Activated CD8-positive, alpha-beta T cell treated with anti-CD3 and anti-CD28 coated beads, Interleukin-2, amount 10 ng/mL, durations not matched to agents 7 days and 5 days (primary cell): ENCODE measurements around the gene PCGF3. TPM values are rescaled to one million over a fixed set of nuclear protein-coding genes. Genes with fewer than 3 reads are reported as not detected.
"Not testable (repeated sequence)": the region's sequence is repeated elsewhere in the genome, so short reads cannot be mapped to it uniquely, and the experiment has no call there.

Experiments used
- ATAC-seq: fragments of 150-1000 bp; cut with Tn5 transposase; one replicate; pipeline ENCODE4 v1.10.0; 2021; ENCODE audit warnings: moderate library complexity
- CTCF ChIA-PET: fragments of 350-600 bp; sonication (Branson Sonifier 250); formaldehyde crosslinking; loops from one replicate; lab custom pipeline; 2021; ENCODE audit warnings: antibody characterized with exemption; lab: Charles Lee
- POLR2A ChIA-PET: fragments of 350-600 bp; sonication (Branson Sonifier 250); formaldehyde crosslinking; loops from one replicate; lab custom pipeline; 2021; ENCODE audit warnings: antibody characterized with exemption; lab: Charles Lee
- DNase-seq: peaks from one replicate; pipeline ENCODE4 v3.0.0-alpha.2; 2020
- H3K27ac Mint-ChIP-seq: one replicate; pipeline ENCODE4 v1.8.0; 2021; ENCODE audit warnings: mild to moderate bottlenecking, mixed read lengths
- H3K27me3 Mint-ChIP-seq: one replicate; pipeline ENCODE4 v1.8.0; 2021; ENCODE audit warnings: low read depth, mixed read lengths
- H3K36me3 Mint-ChIP-seq: one replicate; pipeline ENCODE4 v1.8.0; 2021; ENCODE audit warnings: low read depth, mixed read lengths
- H3K4me1 Mint-ChIP-seq: one replicate; pipeline ENCODE4 v1.8.0; 2021; ENCODE audit warnings: low read depth, mixed read lengths
- H3K4me3 Mint-ChIP-seq: one replicate; pipeline ENCODE4 v1.8.0; 2021; ENCODE audit warnings: mild to moderate bottlenecking, mixed read lengths
- H3K9me3 Mint-ChIP-seq: one replicate; pipeline ENCODE4 v1.8.0; 2022; ENCODE audit warnings: mixed read lengths; ENCODE audit not compliant: insufficient read depth
- total RNA-seq, 2 experiments: library from RNA; stranded (reverse); gene quantifications; one replicate each; pipeline ENCODE4 v1.2.3, GENCODE V29; 2021

The PCGF3 gene
- total RNA-seq, 2 experiments from 2014 or later: 33.5 to 36.2 TPM

GRCh38 chr4:780255-780654 is 74.6 kb downstream of the PCGF3 start:
- ATAC-seq, CTCF ChIA-PET, H3K9me3 Mint-ChIP-seq, DNase-seq, H3K27me3 Mint-ChIP-seq: not testable (repeated sequence)
- Mint-ChIP-seq H3K4me1 (peaks cover 60% of the 10 kb centered on the region), H3K27ac (peak overlapping the region; percentile 94), H3K36me3 (peaks cover 52% of the 10 kb centered on the region), H3K4me3 (peak overlapping the region; percentile 84)
- POLR2A ChIA-PET: interaction anchor here (0.6 to 1.1 kb wide), 4 partner anchors 36 to 150 kb away, joined by 3 read pairs; no protein-coding TSS in a partner anchor

GRCh38 chr4:780716-781492 is 75.3 kb downstream of the PCGF3 start:
- ATAC-seq: peak; percentile 1
- H3K4me3 Mint-ChIP-seq: peak overlapping the region; percentile 84
- peaks cover 47% of the 10 kb centered on the region for H3K36me3 Mint-ChIP-seq
- CTCF ChIA-PET: interaction anchor here (1.2 to 1.4 kb wide), 2 partner anchors 38 to 912 kb away, joined by 3 read pairs; no protein-coding TSS in a partner anchor
- POLR2A ChIA-PET: interaction anchor here (0.6 to 2.5 kb wide), 15 partner anchors 13 to 468 kb away, joined by 3 to 19 read pairs (median 3); partner anchors contain the start of genes ATP5ME, CTBP1, GAK and MYL5
- H3K9me3 Mint-ChIP-seq: no peaks in the 10 kb centered on the region
- no peak for DNase-seq
- peaks cover 60% of the 10 kb centered on the region for H3K4me1 Mint-ChIP-seq
- H3K27ac Mint-ChIP-seq: peak overlapping the region; percentile 94
- peaks cover 15% of the 10 kb centered on the region for H3K27me3 Mint-ChIP-seq

- CTCF ChIA-PET: interaction anchor here (0.7 to 1.4 kb wide), 5 partner anchors 39 to 912 kb away, joined by 3 to 4 read pairs (median 3); no protein-coding TSS in a partner anchor
- Mint-ChIP-seq H3K4me1 (peaks cover 57% of the 10 kb centered on the region), H3K9me3 (no peaks in the 10 kb centered on the region), H3K36me3 (peaks cover 43% of the 10 kb centered on the region), H3K4me3 (peak overlapping the region; percentile 84), H3K27ac (peak overlapping the region; percentile 94), H3K27me3 (peaks cover 15% of the 10 kb centered on the region)
- ATAC-seq: peak; percentile 95
- peak; percentile 99 for DNase-seq
- POLR2A ChIA-PET: interaction anchor here (0.6 to 2.5 kb wide), 13 partner anchors 9 to 467 kb away, joined by 3 to 19 read pairs (median 4); partner anchors contain the start of genes ATP5ME, CTBP1, GAK and MYL5
Measured at GRCh38 chr4:781493-782216, 76.0 kb downstream of the PCGF3 start.

GRCh38 chr4:784401-785331 is 79.0 kb downstream of the PCGF3 start:
- Mint-ChIP-seq H3K36me3 (peaks cover 16% of the 10 kb centered on the region), H3K27ac (no peak overlapping the region), H3K27me3 (peaks cover 17% of the 10 kb centered on the region), H3K4me1 (peaks cover 45% of the 10 kb centered on the region), H3K4me3 (no peak overlapping the region), H3K9me3 (no peaks in the 10 kb centered on the region)
- DNase-seq (no peak), ATAC-seq (no peak)
- CTCF ChIA-PET: no interaction called here
- POLR2A ChIA-PET: interaction anchor here (1.5 kb wide), 1 partner anchor 9 kb away, joined by 3 read pairs; no protein-coding TSS in a partner anchor

- ATAC-seq: no peak
- Mint-ChIP-seq H3K27ac (no peak overlapping the region), H3K9me3 (no peaks in the 10 kb centered on the region), H3K4me1 (peaks cover 37% of the 10 kb centered on the region), H3K4me3 (peak overlapping the region; percentile 13), H3K36me3 (peaks cover 8% of the 10 kb centered on the region), H3K27me3 (peaks cover 18% of the 10 kb centered on the region)
- CTCF ChIA-PET: no interaction called here
- POLR2A ChIA-PET: interaction anchor here (1.5 kb wide), 1 partner anchor 8 kb away, joined by 3 read pairs; no protein-coding TSS in a partner anchor
- no peak for DNase-seq
Measured at GRCh38 chr4:785332-786073, 79.9 kb downstream of the PCGF3 start.

GRCh38 chr4:786074-786741 is 80.6 kb downstream of the PCGF3 start:
- ChIA-PET CTCF (no interaction called here), POLR2A (interaction anchor here (0.8 kb wide), 1 partner anchor 146 kb away, joined by 4 read pairs; the partner anchor contains the start of genes GAK and TMEM175)
- DNase-seq (no peak), ATAC-seq (no peak)
- Mint-ChIP-seq H3K27me3 (peaks cover 22% of the 10 kb centered on the region), H3K4me1 (peaks cover 35% of the 10 kb centered on the region), H3K4me3 (no peak overlapping the region), H3K36me3 (peaks cover 5% of the 10 kb centered on the region), H3K9me3 (no peaks in the 10 kb centered on the region), H3K27ac (no peak overlapping the region)

GRCh38 chr4:786861-787300 is 81.2 kb downstream of the PCGF3 start:
- Mint-ChIP-seq H3K4me3 (no peak overlapping the region), H3K27me3 (peaks cover 22% of the 10 kb centered on the region), H3K27ac (no peak overlapping the region), H3K36me3 (peaks cover 3% of the 10 kb centered on the region), H3K4me1 (peaks cover 34% of the 10 kb centered on the region), H3K9me3 (no peaks in the 10 kb centered on the region)
- no peak for ATAC-seq
- ChIA-PET POLR2A (interaction anchor here (0.8 kb wide), 1 partner anchor 145 kb away, joined by 4 read pairs; the partner anchor contains the start of genes GAK and TMEM175), CTCF (no interaction called here)
- DNase-seq: peak; percentile 49

- Mint-ChIP-seq H3K27ac (no peak overlapping the region), H3K36me3 (peaks cover 3% of the 10 kb centered on the region), H3K9me3 (no peaks in the 10 kb centered on the region), H3K27me3 (peaks cover 22% of the 10 kb centered on the region), H3K4me1 (peaks cover 30% of the 10 kb centered on the region), H3K4me3 (no peak overlapping the region)
- ChIA-PET POLR2A (no interaction called here), CTCF (no interaction called here)
- ATAC-seq: peak; percentile 17
- DNase-seq: no peak
Measured at GRCh38 chr4:787561-787981, 81.9 kb downstream of the PCGF3 start.

GRCh38 chr4:788006-788635 is 82.5 kb downstream of the PCGF3 start:
- Mint-ChIP-seq H3K9me3 (no peaks in the 10 kb centered on the region), H3K36me3 (peaks cover 3% of the 10 kb centered on the region), H3K4me3 (no peak overlapping the region), H3K4me1 (peaks cover 32% of the 10 kb centered on the region), H3K27ac (no peak overlapping the region), H3K27me3 (peaks cover 27% of the 10 kb centered on the region)
- CTCF ChIA-PET: no interaction called here
- no peak for ATAC-seq
- DNase-seq: no peak
- POLR2A ChIA-PET: no interaction called here
